ENCODE measurements around the gene DHRS7C. TPM values are rescaled to one million over a fixed set of nuclear protein-coding genes. Genes with fewer than 3 reads are reported as not detected.
A peak's percentile ranks its signal among the peaks of the same experiment; 100 is the strongest.

DHRS7C gene
- total and polyA plus RNA-seq, 2 of the 13 experiments (the other 11 are each of a cell fraction or from before 2014, with no cell fraction given), result not detected

GRCh38 chr17:9726291-9726690, 65.1 kb downstream of the DHRS7C start:
- ChIA-PET POLR2A (no interaction called here), CTCF (ENCODE audit: low intra/inter-chr PET ratio, low total read pairs) (interaction anchor here (0.7 kb wide), 1 partner anchor 500 kb away, joined by 3 read pairs; no protein-coding TSS in a partner anchor)
- H3K4me1 ChIP-seq (ENCODE audit: insufficient read depth, low read length), result no peaks in the 10 kb centered on the region
- ATAC-seq (no peak), DNase-seq (ENCODE audit: low spot score) (no peak), FAIRE-seq (no peak)
- 16% methylated on average over 6 of the region's 6 CpGs for WGBS (ENCODE audit: low lambda C conversion rate)
- BruUV-seq (replicated peaks), result no TSS peak
- H3K4me2 ChIP-seq (ENCODE audit: low read depth, low read length), result no peak overlapping the region
- no peaks in the 10 kb centered on the region for H3K36me3 ChIP-seq (replicated peaks in 1 of 2; ENCODE audit: control insufficient read depth in 1 of 2, insufficient read depth in 2 of 2, low read length in 2 of 2)
- TF ChIP-seq WIZ (CRISPR knock-in tag; IDR thresholded peaks at IDR 0.05), result no peak
- no peak for TF ChIP-seq NR1H2 (CRISPR knock-in tag; IDR thresholded peaks at IDR 0.05; ENCODE audit: borderline replicate concordance, low read depth)
- TF ChIP-seq MAX (IDR thresholded peaks at IDR 0.05), result no peak
- no peak for TF ChIP-seq SMAD9 (CRISPR knock-in tag; IDR thresholded peaks at IDR 0.05)
- TF ChIP-seq ZNF121 (CRISPR knock-in tag; IDR thresholded peaks at IDR 0.05), result no peak
- TF ChIP-seq ZFP62 (CRISPR knock-in tag; IDR thresholded peaks at IDR 0.05), result no peak
- in situ Hi-C loops (cut with HindIII; ENCODE audit: extremely low pct_ligation_motif_present, low pct_unique_long_range_greater_than_20kb) (no loop called here), intact Hi-C loops (cut with micrococcal nuclease; ENCODE audit: unreplicated experiment) (loop anchor here (5.0 kb wide), 1 partner anchor 79 kb away; the partner anchor contains the start of gene USP43)
- H3K9me3 ChIP-seq (ENCODE audit: low read length), result no peaks in the 10 kb centered on the region
- no peak overlapping the region for H2AFZ ChIP-seq (ENCODE audit: low read length)
- H3K79me2 ChIP-seq (ENCODE audit: insufficient read depth, low read length), result no peaks in the 10 kb centered on the region
- no peak overlapping the region for H3K9ac ChIP-seq (ENCODE audit: insufficient read depth, low read depth, low read length)
- no peaks in the 10 kb centered on the region for H3K27me3 ChIP-seq (ENCODE audit: control insufficient read depth in 1 of 2, insufficient read depth in 2 of 2, low read length in 2 of 2)
- no peak overlapping the region for H3K27ac ChIP-seq (ENCODE audit: extremely low read length, insufficient read depth, low read length)
- no peak overlapping the region for H3K4me3 ChIP-seq (replicated peaks in 1 of 3; ENCODE audit: insufficient read depth in 1 of 3, low read depth in 2 of 3, low read length in 3 of 3)
- no peaks in the 10 kb centered on the region for H4K20me1 ChIP-seq (ENCODE audit: insufficient read depth, low read length)

GRCh38 chr17:9725575-9725974, 65.8 kb downstream of the DHRS7C start:
- H3K27me3 ChIP-seq (ENCODE audit: control insufficient read depth in 1 of 2, insufficient read depth in 2 of 2, low read length in 2 of 2), result no peaks in the 10 kb centered on the region
- in situ Hi-C loops (cut with HindIII; ENCODE audit: extremely low pct_ligation_motif_present, low pct_unique_long_range_greater_than_20kb) (no loop called here), intact Hi-C loops (cut with micrococcal nuclease; ENCODE audit: unreplicated experiment) (loop anchor here (1.0 to 5.0 kb wide), 2 partner anchors 78 to 148 kb away; partner anchors contain the start of gene USP43)
- peak; percentile 20 for DNase-seq (ENCODE audit: low spot score)
- H3K27ac ChIP-seq (ENCODE audit: extremely low read length, insufficient read depth, low read length), result no peak overlapping the region
- 0 out of 3 replicates have a peak, but pooled peaks have one; percentile 27 for ATAC-seq
- H3K36me3 ChIP-seq (replicated peaks in 1 of 2; ENCODE audit: control insufficient read depth in 1 of 2, insufficient read depth in 2 of 2, low read length in 2 of 2), result no peaks in the 10 kb centered on the region
- CTCF ChIA-PET (ENCODE audit: low intra/inter-chr PET ratio, low total read pairs), result interaction anchor here (0.7 kb wide), 1 partner anchor 80 kb away, joined by 3 read pairs; the partner anchor contains the start of gene USP43
- POLR2A ChIA-PET, result no interaction called here
- no peaks in the 10 kb centered on the region for H3K79me2 ChIP-seq (ENCODE audit: insufficient read depth, low read length)
- no peak overlapping the region for H3K4me2 ChIP-seq (ENCODE audit: low read depth, low read length)
- no peak overlapping the region for H2AFZ ChIP-seq (ENCODE audit: low read length)
- H4K20me1 ChIP-seq (ENCODE audit: insufficient read depth, low read length), result no peaks in the 10 kb centered on the region
- BruUV-seq (replicated peaks), result no TSS peak
- no peaks in the 10 kb centered on the region for H3K4me1 ChIP-seq (ENCODE audit: insufficient read depth, low read length)
- no peak overlapping the region for H3K9ac ChIP-seq (ENCODE audit: insufficient read depth, low read depth, low read length)
- no peak overlapping the region for H3K4me3 ChIP-seq (replicated peaks in 1 of 3; ENCODE audit: insufficient read depth in 1 of 3, low read depth in 2 of 3, low read length in 3 of 3)
- TF ChIP-seq STAG1 (CRISPR knock-in tag; IDR thresholded peaks at IDR 0.05), result 0 out of 2 replicates have a peak, but pooled peaks have one; percentile 22
- TF ChIP-seq CTCF (CRISPR knock-in tag; IDR thresholded peaks at IDR 0.05), result peak; percentile 37; the same call in 1 of the 2 replicates
- TF ChIP-seq SP2 (CRISPR knock-in tag; IDR thresholded peaks at IDR 0.05), result no peak
- 13% methylated on average over 9 of the region's 9 CpGs for WGBS (ENCODE audit: low lambda C conversion rate)
- no peaks in the 10 kb centered on the region for H3K9me3 ChIP-seq (ENCODE audit: low read length)
- FAIRE-seq, result peak; percentile 12
